GM12875 (cell line): ENCODE results near the gene TRUB2.

Experiments
- H3K4me3 ChIP-seq: one replicate; pipeline ENCODE4 v1.5.1; 2011; ENCODE audit warnings: low read depth, low read length, control low read depth
- TF ChIP-seq, protein P1 (sequence below): IDR thresholded peaks from 2 replicates; pipeline ENCODE4 v1.5.1; 2011; ENCODE audit warnings: low read depth, mild to moderate bottlenecking, control low read depth, inconsistent platforms, low read length, moderate library complexity, borderline replicate concordance; ENCODE audit not compliant: insufficient read depth

TRUB2 gene

DNA sequence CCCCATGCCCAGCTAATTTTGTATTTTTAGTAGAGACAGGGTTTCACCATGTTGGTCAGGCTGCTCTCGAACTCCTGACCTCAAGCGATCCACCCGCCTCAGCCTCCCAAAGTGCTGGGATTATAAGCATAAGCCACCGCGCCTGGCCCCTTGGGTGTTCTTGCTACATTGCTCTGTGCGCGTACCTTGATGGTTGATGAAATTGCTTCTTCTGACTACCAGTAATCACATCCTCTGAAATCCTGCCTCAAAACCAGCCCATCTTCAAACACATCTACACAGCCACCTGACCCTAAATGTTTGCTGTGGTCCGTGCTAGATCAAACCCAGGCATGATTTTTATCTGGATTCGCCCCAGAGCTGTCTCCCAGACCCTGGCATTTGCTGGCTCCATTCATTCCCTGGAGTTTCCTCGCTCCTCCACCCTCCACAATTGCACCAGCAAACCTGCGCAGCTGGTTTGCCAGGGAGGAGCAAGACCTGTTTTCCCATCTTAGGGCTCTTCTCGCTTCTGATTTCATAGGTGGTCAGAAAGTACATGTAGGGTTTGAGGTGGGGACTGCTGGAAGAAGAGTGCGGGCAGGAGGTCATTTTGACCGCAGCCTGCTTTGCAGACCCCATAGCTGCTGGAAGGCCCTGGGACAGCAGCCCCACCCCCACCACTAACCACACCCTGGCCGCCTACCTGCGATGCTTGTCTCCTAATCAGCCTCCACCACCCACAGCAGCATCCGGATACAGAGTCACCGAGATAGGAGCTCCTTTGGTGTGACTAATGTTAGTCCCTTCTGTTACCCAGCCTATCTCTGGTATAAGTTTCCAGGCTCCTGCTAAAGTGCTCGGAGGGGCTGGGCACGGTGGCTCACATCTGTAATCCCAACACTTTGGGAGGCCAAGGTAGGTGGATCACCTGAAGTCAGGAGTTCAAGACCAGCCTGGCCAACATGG lies 23.4 kb downstream of the TRUB2 start:
- H3K4me3 ChIP-seq, result no peak overlapping the region
- TF ChIP-seq, protein P1, sequence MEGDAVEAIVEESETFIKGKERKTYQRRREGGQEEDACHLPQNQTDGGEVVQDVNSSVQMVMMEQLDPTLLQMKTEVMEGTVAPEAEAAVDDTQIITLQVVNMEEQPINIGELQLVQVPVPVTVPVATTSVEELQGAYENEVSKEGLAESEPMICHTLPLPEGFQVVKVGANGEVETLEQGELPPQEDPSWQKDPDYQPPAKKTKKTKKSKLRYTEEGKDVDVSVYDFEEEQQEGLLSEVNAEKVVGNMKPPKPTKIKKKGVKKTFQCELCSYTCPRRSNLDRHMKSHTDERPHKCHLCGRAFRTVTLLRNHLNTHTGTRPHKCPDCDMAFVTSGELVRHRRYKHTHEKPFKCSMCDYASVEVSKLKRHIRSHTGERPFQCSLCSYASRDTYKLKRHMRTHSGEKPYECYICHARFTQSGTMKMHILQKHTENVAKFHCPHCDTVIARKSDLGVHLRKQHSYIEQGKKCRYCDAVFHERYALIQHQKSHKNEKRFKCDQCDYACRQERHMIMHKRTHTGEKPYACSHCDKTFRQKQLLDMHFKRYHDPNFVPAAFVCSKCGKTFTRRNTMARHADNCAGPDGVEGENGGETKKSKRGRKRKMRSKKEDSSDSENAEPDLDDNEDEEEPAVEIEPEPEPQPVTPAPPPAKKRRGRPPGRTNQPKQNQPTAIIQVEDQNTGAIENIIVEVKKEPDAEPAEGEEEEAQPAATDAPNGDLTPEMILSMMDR, result no peak

DNA sequence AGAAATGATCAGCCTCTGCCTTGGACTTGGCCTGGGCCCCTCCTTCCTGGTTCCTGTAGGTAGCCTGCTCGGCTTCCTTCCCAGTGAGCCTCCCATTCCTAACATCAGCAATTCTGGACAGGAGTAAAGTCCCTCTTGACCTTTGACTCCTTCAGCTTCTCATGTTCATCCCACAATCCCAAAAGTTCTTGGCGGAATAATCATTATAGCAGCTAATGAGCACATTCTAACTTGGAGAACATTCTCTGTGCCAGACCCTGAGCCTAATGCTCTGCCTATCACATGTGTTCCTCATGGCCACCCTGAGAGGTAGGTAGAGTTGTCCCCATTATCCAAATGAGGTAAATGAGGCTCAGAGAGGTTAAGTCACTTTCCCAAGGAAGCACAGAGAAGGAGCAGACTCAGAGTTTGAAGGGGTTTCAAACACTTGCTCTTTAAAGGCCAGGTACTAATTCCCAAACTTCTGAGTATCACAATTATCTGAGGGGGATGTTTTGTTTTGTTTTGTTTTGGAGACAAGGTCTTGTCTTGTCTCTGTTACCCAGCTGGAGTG lies 24.9 kb downstream of the TRUB2 start:
- no peak overlapping the region for H3K4me3 ChIP-seq
- TF ChIP-seq, protein P1, result no peak

DNA sequence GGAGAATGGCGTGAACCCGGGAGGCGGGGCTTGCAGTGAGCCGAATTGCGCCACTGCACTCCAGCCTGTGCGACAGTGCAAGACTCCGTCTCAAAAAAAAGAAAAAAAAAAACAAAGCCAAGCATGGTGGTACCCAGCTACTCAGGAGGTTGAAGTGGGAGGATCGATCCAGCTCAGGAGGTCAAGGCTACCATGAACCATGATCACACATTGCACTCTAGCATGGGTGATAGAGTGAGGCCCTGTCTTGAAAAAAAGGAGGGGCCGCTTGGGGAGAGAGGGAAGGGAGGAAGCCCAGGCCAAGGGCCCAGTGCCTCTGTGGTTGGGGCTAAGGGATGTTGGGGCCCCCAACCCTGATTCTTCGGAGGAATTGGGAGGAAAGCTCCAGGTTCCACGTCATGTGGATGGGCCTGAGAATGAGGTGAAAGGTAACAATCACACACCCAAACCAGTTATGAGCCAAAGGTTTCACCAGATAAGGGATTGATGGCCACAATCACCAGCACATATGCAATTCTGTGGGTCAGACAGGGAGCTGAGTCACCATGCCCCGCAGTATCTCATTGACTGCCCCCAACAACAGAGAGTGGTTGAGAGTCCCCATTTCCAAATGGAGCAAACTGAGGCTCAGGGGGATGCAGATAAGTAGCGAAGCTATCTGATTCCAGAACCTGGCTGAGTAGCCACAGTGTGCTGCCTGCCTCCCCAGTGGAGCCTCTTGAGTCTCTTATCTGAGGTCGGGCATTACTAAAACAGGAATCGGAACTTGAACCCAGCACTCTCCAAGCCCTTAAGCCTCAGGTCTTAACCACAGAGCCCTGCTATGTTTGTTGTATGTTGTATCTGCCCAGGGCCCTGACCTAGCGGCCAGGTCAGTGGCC lies 25.7 kb downstream of the TRUB2 start:
- no peak overlapping the region for H3K4me3 ChIP-seq
- TF ChIP-seq, protein P1, result no peak

DNA sequence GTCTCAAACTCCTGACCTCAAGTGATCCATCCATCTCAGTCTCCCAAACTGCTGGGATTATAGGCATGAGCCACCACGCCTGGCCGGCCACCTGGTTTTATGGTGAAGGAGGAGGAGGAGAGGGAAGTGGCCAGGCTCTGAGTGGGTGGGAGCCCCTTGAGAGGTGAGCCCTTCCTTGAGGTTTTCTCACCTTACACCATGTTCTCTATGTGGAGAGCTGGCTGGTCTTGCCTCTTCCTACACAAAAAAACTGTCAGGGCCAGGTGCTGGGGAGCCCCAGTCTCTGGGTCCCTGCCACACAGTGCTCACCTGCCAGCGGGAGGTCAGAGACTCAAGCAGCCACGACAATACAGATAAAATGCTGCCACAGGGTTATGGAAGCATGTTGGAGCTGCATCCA lies 28.1 kb downstream of the TRUB2 start:
- TF ChIP-seq, protein P1, result no peak

DNA sequence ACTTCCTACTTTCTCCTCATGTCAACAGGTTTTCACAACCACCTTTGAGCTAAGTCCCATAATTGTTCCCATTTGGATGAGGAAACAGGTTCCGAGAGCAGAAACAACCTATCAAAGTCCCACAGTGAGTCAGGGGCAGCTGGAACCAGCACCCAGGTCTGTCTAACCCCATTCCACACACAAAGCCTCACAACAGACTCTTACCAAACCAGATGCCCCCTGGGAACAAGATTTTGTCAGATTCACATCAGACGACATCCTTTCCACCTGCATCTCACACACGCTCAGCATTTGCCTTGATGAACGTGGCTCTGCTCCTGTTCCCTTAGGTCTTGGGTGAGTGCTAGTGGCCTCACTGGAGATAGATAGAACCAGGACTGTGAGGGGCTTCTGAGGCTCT lies 29.2 kb downstream of the TRUB2 start:
- H3K4me3 ChIP-seq, result no peak overlapping the region
- TF ChIP-seq, protein P1, result no peak

More for the DNA sequence above, 28.1 kb downstream of the TRUB2 start:
- H3K4me3 ChIP-seq, result no peak overlapping the region

DNA sequence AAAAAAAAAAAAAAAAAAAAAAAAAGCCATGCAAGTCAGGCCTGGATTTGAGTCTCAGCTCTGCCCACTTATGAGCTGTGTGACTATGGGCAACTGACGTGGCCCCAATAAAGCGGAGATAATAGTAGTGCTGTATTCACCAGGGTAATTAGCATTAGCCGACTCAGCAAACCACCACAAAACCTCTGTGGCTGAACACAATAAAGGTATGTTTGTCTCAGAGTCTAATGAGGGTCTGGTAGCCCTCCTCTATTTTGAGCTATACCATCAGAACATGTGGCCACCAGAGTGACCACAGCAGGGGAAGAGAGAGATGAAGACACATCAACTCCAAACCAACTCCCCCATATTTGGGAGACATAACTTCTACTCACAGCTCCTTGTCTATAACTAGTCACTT lies 30.2 kb downstream of the TRUB2 start:
- no peak overlapping the region for H3K4me3 ChIP-seq
- TF ChIP-seq, protein P1, result no peak
